ENCODE results near the gene PHGDH.

PHGDH gene

DNA sequence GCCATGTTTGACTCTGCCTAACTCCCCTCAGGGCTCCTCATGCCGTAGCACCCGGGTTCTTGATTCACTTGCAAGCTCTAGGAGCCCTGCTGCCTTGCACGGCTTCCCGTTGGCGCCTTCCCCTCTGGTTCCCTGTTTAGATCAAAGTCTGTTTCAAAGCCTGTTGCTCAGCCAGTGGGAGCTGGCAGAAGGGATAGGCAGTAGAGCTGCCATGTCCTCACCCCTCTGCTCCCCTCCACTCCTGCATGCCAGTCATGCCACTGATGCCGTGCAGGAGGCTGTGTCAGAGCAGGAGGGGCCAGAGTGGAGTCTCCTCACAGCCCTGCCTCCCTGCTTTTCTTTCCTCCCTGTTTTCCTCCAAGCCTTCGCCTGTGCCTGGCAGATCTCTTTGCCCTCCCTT is 30.5 kb downstream of the PHGDH start:
- DNase-seq = no peak
- H3K9me3 Mint-ChIP-seq = no peaks in the 10 kb centered on the region
- no peak for ATAC-seq (replicated peaks)
- H3K36me3 Mint-ChIP-seq (ENCODE audit: insufficient read depth) = no peaks in the 10 kb centered on the region
- H3K27me3 Mint-ChIP-seq = peaks cover 0 to 7% of the 10 kb centered on the region in 2 donors
- H3K27ac Mint-ChIP-seq = no peak overlapping the region
- H3K4me1 Mint-ChIP-seq (ENCODE audit: low read depth in 2 of 2) = no peaks in the 10 kb centered on the region
- H3K4me3 Mint-ChIP-seq = no peak overlapping the region

DNA sequence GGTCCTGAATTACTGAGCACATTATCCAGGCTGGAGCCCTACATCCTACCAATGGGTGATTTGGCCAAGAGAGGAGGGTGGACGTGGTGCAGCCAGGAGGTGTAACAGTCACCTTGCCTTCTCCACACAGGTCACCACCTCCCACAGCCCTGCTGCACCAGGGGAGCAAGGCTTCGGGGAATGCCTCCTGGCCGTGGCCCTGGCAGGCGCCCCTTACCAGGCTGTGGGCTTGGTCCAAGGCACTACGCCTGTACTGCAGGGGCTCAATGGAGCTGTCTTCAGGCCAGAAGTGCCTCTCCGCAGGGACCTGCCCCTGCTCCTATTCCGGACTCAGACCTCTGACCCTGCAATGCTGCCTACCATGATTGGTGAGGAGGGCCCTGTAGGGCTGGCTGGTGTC is 30.9 kb downstream of the PHGDH start:
- H3K4me1 Mint-ChIP-seq (ENCODE audit: low read depth in 2 of 2) = no peaks in the 10 kb centered on the region
- H3K4me3 Mint-ChIP-seq = no peak overlapping the region
- peaks cover 0 to 7% of the 10 kb centered on the region in 2 donors for H3K27me3 Mint-ChIP-seq
- no peaks in the 10 kb centered on the region for H3K9me3 Mint-ChIP-seq
- no peaks in the 10 kb centered on the region for H3K36me3 Mint-ChIP-seq (ENCODE audit: insufficient read depth)
- no peak overlapping the region for H3K27ac Mint-ChIP-seq
- ATAC-seq (replicated peaks) (no peak), DNase-seq (no peak)

DNA sequence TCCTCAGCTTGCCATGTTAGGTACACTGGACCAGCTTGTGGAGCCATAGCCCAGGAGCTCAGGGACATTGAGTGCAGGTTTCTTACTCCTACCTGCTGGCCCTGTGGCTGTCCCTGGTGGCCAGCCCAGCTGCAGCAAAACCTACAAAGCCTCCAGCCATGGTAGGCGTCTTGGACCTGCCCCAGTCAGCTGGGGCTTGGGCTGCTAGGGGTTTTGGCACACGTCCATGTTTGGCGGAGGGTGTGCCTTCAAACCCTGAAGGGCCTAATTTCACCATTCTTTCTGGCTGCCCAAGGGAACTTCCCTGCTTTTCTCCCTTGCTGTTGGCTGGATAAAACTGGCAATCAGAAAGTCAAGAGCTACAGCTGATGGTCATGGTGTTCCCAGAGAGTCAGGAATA is 31.6 kb downstream of the PHGDH start:
- H3K27ac Mint-ChIP-seq = no peak overlapping the region
- DNase-seq (no peak), ATAC-seq (replicated peaks) (no peak)
- H3K4me3 Mint-ChIP-seq = no peak overlapping the region
- no peaks in the 10 kb centered on the region for H3K4me1 Mint-ChIP-seq (ENCODE audit: low read depth in 2 of 2)
- H3K27me3 Mint-ChIP-seq = peaks cover 0 to 7% of the 10 kb centered on the region in 2 donors
- H3K9me3 Mint-ChIP-seq = no peaks in the 10 kb centered on the region
- no peaks in the 10 kb centered on the region for H3K36me3 Mint-ChIP-seq (ENCODE audit: insufficient read depth)

DNA sequence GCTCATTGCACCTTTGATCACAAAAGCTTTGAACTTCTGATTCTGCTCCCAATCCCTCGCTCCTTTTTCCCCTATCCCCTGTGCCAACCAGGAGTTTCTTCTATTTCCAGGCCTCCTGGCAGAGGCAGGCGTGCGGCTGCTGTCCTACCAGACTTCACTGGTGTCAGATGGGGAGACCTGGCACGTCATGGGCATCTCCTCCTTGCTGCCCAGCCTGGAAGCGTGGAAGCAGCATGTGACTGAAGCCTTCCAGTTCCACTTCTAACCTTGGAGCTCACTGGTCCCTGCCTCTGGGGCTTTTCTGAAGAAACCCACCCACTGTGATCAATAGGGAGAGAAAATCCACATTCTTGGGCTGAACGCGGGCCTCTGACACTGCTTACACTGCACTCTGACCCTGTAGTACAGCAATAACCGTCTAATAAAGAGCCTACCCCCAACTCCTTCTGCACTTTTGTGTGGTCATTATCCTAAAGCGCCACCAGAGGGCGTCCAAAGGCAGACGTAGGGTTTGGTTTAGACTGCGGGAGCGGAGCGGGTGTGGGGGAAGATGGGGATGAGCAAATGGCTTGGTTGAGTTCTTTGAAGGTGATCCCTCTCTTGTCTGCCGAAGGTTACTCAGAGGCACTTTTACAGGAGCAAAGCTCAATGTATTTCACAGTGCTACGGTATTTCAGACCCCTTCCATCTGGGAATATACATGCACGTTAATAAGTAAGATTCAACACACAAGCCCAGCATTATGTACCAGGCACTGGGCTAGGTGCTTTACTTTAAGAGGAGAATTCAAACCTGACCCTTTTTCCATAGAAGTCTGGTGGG is 32.3 kb downstream of the PHGDH start:
- peak in 2 of 3 experiments; percentile 9 for DNase-seq
- Mint-ChIP-seq H3K27me3 (peaks cover 0 to 7% of the 10 kb centered on the region in 2 donors), H3K27ac (no peak overlapping the region), H3K36me3 (ENCODE audit: insufficient read depth) (no peaks in the 10 kb centered on the region), H3K4me3 (no peak overlapping the region), H3K4me1 (ENCODE audit: low read depth in 2 of 2) (no peaks in the 10 kb centered on the region), H3K9me3 (no peaks in the 10 kb centered on the region)
- ATAC-seq (replicated peaks) = peak; percentile 39

DNA sequence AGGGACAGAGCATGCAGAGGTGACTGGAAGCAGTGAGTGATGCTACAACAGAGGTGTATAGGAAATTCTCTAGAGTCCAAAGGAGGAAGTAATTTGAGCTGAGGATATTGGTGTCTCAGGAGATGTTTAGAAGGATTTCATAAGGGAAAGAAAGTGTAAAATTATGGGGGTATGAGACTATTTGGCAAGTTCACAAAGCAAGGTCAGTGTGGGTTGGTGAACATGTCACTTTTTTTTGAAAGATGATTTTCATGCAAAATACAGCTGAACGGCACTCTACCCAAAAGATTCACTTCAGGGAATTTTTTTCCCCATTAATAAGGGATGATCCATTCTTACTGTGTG is 32.8 kb downstream of the PHGDH start:
- Mint-ChIP-seq H3K4me3 (no peak overlapping the region), H3K36me3 (ENCODE audit: insufficient read depth) (no peaks in the 10 kb centered on the region), H3K9me3 (no peaks in the 10 kb centered on the region)

DNA sequence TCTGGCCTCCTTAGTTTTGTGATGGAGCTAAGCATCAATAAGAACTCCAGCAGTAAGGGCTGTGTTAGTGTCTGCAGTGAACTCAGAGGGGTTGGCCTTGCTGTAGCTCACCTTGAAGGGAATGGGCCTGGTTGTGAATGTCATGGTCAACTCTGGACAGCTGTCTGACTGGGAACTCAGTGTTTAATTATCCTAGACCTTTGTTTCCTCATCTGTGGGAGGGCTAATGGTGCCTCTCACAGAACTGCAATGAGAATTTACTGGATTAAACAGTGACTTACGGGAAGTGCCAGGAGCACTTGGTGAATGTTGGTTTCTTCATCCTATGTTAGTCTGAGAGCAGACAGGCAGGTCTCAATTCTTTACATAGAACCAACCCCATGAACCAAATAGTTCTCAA is 33.3 kb downstream of the PHGDH start:
- Mint-ChIP-seq H3K36me3 (ENCODE audit: insufficient read depth) (no peaks in the 10 kb centered on the region), H3K4me1 (ENCODE audit: low read depth in 2 of 2) (no peaks in the 10 kb centered on the region), H3K27ac (no peak overlapping the region), H3K4me3 (no peak overlapping the region), H3K27me3 (peaks cover 0 to 18% of the 10 kb centered on the region in 2 donors), H3K9me3 (no peaks in the 10 kb centered on the region)
- DNase-seq (no peak), ATAC-seq (replicated peaks) (no peak)

More for the DNA sequence above, 32.8 kb downstream of the PHGDH start:
- Mint-ChIP-seq H3K27me3 (peaks cover 0 to 13% of the 10 kb centered on the region in 2 donors), H3K27ac (no peak overlapping the region), H3K4me1 (ENCODE audit: low read depth in 2 of 2) (no peaks in the 10 kb centered on the region)
- ATAC-seq (replicated peaks) = no peak
- no peak for DNase-seq

DNA sequence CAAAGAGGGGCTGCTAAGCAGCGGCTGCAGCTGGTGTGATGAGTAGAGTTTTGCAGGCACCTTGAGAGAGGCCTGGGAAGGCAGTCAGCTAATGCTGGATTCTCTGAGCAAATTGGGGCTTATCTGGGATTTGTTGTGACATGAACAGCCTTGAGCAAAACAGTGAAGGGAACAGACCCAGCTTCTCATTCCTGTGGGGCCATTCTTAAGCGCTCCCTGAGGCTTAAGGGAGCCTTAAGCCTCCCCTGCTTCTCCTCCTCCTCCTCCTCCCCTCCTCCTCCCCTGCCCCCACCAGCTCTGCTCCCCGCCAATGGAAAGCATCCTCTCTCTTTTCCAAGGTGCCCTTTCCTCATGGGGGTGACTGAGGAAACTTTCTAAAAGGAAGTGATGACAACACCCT is 35.7 kb downstream of the PHGDH start:
- no peaks in the 10 kb centered on the region for H3K36me3 Mint-ChIP-seq (ENCODE audit: insufficient read depth)
- ATAC-seq (replicated peaks) (no peak), DNase-seq (no peak)
- no peak overlapping the region for H3K27ac Mint-ChIP-seq
- H3K4me3 Mint-ChIP-seq = no peak overlapping the region
- H3K27me3 Mint-ChIP-seq = peaks cover 9 to 42% of the 10 kb centered on the region in 2 donors
- no peaks in the 10 kb centered on the region for H3K4me1 Mint-ChIP-seq (ENCODE audit: low read depth in 2 of 2)
- H3K9me3 Mint-ChIP-seq = no peaks in the 10 kb centered on the region

DNA sequence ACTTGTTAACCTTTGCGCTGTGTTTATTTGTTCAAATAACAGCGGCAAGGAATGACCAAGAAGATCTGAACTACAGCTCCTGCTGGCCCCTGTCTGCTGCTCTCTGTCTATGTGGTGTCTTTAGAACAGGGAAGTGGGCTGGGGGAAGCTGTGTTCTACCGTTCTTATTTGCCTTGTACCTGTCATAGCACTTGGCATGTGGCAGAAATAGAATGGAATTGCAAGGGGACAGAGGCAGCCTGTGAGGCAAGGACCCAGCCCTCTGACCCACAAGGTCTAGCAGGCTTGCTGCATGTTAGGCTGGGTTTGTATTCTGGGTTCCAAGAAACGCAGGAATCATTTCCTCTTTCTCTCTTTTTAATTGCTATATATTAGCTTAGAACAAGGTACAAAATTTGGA is 36.3 kb downstream of the PHGDH start:
- Mint-ChIP-seq H3K27me3 (peaks cover 12 to 46% of the 10 kb centered on the region in 2 donors), H3K36me3 (ENCODE audit: insufficient read depth) (no peaks in the 10 kb centered on the region), H3K27ac (no peak overlapping the region), H3K4me3 (no peak overlapping the region), H3K4me1 (ENCODE audit: low read depth in 2 of 2) (no peaks in the 10 kb centered on the region), H3K9me3 (no peaks in the 10 kb centered on the region)
- ATAC-seq (replicated peaks) = no peak
- no peak for DNase-seq

DNA sequence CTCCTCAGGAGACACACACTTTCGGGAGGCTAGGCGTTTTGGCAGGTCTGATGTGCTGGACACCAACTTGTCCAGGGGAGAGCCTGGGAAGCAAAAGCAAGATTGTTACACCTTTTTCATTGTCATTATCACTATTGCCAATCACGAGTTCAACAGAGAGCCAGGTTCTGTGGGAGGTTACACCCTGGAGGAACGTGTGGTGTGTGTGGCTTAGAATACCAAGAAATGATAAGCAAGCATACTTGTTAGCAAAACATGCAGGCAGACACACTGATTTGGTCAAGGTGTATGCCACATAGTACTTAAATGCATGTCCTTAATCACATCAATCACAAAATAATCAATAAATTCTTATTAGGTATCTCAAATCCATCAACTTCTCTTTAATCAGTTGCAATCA is 40.9 kb downstream of the PHGDH start:
- DNase-seq (no peak), ATAC-seq (replicated peaks) (no peak)
- no peaks in the 10 kb centered on the region for H3K4me1 Mint-ChIP-seq (ENCODE audit: low read depth in 2 of 2)
- peaks cover 19 to 58% of the 10 kb centered on the region in 2 donors for H3K27me3 Mint-ChIP-seq
- no peaks in the 10 kb centered on the region for H3K36me3 Mint-ChIP-seq (ENCODE audit: insufficient read depth)
- H3K27ac Mint-ChIP-seq = no peak overlapping the region
- no peak overlapping the region for H3K4me3 Mint-ChIP-seq
- H3K9me3 Mint-ChIP-seq = no peaks in the 10 kb centered on the region

DNA sequence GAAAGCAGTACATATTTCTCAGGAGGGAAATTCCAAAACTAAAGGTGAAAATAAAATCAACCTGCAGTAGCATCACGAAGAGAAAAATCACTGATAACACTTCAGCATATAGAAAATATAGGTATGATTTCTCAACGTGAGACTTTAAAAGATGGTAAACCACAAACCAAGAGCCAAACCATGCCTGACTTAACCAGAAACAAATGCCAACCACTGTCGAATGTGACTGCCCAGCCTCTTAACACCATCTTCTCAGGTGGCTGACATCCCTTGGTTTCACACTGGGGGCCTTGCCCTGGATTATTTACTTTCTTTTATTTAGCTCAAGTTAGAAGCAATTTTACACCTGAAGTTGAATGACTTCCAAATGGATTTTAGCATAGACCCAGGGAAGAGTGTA is 46.9 kb downstream of the PHGDH start:
- Mint-ChIP-seq H3K36me3 (ENCODE audit: insufficient read depth) (peaks cover 3% of the 10 kb centered on the region), H3K27ac (no peak overlapping the region), H3K9me3 (no peaks in the 10 kb centered on the region), H3K27me3 (peaks cover 17 to 33% of the 10 kb centered on the region in 2 donors), H3K4me1 (ENCODE audit: low read depth in 2 of 2) (peaks cover 0 to 5% of the 10 kb centered on the region in 2 donors), H3K4me3 (no peak overlapping the region)
- DNase-seq (no peak), ATAC-seq (replicated peaks) (no peak)

DNA sequence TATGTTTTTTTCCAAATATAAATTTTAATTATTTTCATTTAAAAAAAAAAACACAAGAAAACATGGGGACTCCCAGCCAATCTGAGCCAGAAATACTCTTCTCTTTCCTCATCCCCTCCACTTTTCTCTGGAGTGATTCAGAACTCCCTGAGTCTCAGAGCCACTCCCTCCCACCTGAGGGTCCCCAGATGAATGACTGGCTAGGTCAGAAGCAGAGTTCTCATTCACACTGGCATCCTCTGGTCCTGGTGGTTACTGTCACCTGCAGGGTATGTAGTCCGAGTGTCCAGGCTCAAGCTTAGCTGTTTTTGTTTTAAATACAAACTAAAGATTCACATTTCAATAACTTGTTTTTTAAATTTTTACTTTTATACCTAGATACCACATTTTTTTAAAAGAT is 50.7 kb downstream of the PHGDH start:
- H3K4me1 Mint-ChIP-seq (ENCODE audit: low read depth in 2 of 2) = peaks cover 0 to 5% of the 10 kb centered on the region in 2 donors
- H3K4me3 Mint-ChIP-seq = no peak overlapping the region
- H3K36me3 Mint-ChIP-seq (ENCODE audit: insufficient read depth) = peaks cover 3% of the 10 kb centered on the region
- H3K27me3 Mint-ChIP-seq = peaks cover 24 to 44% of the 10 kb centered on the region in 2 donors
- no peak for ATAC-seq (replicated peaks)
- H3K27ac Mint-ChIP-seq = no peak overlapping the region
- no peak for DNase-seq
- no peaks in the 10 kb centered on the region for H3K9me3 Mint-ChIP-seq

DNA sequence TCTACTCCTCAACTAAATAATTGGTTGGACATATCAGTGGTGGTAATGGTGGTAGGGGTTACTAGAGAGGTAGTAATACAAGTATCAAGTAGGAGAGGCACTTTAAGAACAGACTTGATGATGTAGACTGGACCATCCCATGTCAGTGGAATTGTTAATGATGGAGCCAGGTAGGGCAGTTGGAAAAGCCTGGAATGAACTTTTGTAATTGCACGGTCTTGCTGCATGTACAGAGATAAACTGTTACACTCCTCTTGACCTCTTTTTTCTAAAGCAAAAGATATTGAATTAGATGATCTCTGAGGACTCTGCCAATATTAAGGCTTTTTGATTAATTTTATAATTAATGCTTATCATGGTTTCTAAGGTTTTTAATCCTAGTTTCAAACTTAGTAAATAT is 51.2 kb downstream of the PHGDH start:
- H3K9me3 Mint-ChIP-seq = no peaks in the 10 kb centered on the region
- no peak for ATAC-seq (replicated peaks)
- H3K27ac Mint-ChIP-seq = no peak overlapping the region
- peaks cover 3% of the 10 kb centered on the region for H3K36me3 Mint-ChIP-seq (ENCODE audit: insufficient read depth)
- DNase-seq = no peak
- H3K4me3 Mint-ChIP-seq = no peak overlapping the region
- H3K27me3 Mint-ChIP-seq = peaks cover 25 to 41% of the 10 kb centered on the region in 2 donors
- H3K4me1 Mint-ChIP-seq (ENCODE audit: low read depth in 2 of 2) = peaks cover 0 to 5% of the 10 kb centered on the region in 2 donors

DNA sequence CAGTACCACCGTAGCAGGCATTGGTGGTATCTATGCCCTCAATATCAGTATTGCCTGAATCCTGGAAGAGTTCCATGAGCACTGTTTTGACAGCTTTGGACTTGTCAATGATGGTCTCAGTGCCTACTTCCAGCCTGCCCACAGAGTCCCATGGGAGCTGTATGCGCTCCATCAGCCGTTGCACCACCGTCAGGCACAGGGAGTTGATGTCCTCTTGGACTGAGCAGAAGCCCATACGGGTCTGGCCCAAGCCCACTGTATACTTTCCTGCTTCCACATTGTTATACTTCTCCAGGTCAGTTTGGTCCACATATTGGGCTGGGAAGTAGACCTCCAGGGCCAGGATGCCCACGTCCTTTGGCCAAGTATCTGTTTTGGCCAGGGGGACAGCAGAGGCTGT is 52.5 kb downstream of the PHGDH start:
- no peak for DNase-seq
- H3K27ac Mint-ChIP-seq = no peak overlapping the region
- no peaks in the 10 kb centered on the region for H3K9me3 Mint-ChIP-seq
- no peak overlapping the region for H3K4me3 Mint-ChIP-seq
- H3K4me1 Mint-ChIP-seq (ENCODE audit: low read depth in 2 of 2) = no peaks in the 10 kb centered on the region
- peaks cover 25 to 40% of the 10 kb centered on the region in 2 donors for H3K27me3 Mint-ChIP-seq
- peaks cover 3% of the 10 kb centered on the region for H3K36me3 Mint-ChIP-seq (ENCODE audit: insufficient read depth)
- no peak for ATAC-seq (replicated peaks)

DNA sequence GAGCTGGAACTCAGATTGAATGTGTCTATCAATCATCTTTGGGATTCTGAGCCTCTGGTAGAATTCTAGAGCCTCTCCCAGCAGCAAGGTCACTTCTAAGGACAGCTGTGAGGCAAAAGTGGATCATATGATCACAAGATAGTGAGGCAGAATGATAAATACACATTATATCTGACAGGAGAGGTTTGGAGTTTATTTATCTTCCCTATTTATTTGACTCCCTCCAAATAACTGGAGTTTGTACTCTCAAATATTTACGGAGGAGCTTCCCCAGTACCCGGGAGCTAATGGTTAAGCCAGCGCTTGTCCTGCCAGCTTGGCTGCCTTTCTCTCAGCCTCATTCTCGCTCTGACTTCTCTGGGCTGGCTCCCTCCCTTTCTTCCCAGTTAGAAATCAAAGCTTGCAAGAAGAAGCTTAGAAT is 54.6 kb downstream of the PHGDH start:
- Mint-ChIP-seq H3K4me1 (ENCODE audit: low read depth in 2 of 2) (no peaks in the 10 kb centered on the region), H3K36me3 (ENCODE audit: insufficient read depth) (peaks cover under 1% of the 10 kb centered on the region), H3K27me3 (peaks cover 15 to 30% of the 10 kb centered on the region in 2 donors), H3K27ac (no peak overlapping the region), H3K4me3 (no peak overlapping the region), H3K9me3 (no peaks in the 10 kb centered on the region)
- no peak for DNase-seq
- ATAC-seq (replicated peaks) = no peak

Measured in effector memory CD8-positive, alpha-beta T cell (primary cell).